ENCODE data around the gene BBS9. TPM values are rescaled to one million over a fixed set of nuclear protein-coding genes. Genes with fewer than 3 reads are reported as not detected.

The BBS9 gene
- total and polyA plus RNA-seq, 2 donors = 6.9 to 12.1 TPM

DNA sequence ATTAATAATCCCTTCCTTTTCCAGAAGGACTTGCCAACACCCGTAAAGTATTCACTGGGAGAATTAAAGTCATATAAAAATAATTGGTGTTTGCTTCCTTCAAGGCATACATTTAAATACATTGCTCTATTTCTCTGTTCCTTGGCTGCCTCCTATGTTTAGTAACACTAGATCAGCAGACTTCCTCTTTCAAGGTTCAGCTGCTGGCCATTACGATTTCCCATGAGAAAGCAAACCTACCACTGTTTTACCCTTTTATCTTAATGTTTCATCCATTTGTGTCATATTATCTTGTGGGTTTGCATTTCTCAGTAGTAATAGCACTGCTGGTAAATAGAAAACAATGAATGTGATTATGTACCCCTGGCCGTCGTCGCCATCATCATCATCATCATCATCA, 462.1 kb downstream of the BBS9 start:
- H3K4me3 ChIP-seq (ENCODE audit: low read length in 2 of 2) = no peak overlapping the region
- H3K27ac ChIP-seq (ENCODE audit: low read depth in 1 of 2, low read length in 1 of 2) = no peak overlapping the region
- H3K36me3 ChIP-seq (ENCODE audit: control insufficient read depth in 2 of 2, insufficient read depth in 2 of 2, low read length in 1 of 2) = no peaks in the 10 kb centered on the region
- H3K27me3 ChIP-seq (ENCODE audit: control insufficient read depth in 2 of 2, insufficient read depth in 1 of 2, low read length in 1 of 2) = no peaks in the 10 kb centered on the region
- WGBS = 66% methylated on average over 5 of the region's 5 CpGs
- no peaks in the 10 kb centered on the region for H3K9me3 ChIP-seq (ENCODE audit: control insufficient read depth in 2 of 2, insufficient read depth in 1 of 2, low read length in 1 of 2)
- no peaks in the 10 kb centered on the region for H3K4me1 ChIP-seq (ENCODE audit: control insufficient read depth in 2 of 2, insufficient read depth in 2 of 2, low read length in 2 of 2)
- DNase-seq (ENCODE audit: low read depth in 6 of 9, low spot score in 9 of 9) = no peak

DNA sequence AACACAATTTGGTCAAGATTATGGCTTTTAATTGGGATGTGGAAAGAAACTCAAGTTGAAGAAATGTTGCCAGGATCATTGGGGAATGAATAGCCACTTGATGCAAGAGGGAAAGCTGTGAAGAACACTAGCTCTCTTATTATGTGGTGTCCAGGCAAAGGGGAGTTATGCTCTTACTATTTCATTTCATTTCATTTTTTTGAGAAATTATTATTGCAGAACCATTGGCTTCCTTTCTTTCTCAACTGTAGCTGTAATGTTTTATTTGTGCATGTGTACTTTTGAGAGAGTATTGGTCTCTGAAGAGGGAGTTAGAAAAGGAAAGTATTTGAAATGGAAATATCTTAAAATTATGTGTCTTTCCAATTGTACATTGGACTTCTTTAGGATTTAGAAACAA, 463.4 kb downstream of the BBS9 start:
- DNase-seq (ENCODE audit: low read depth in 6 of 9, low spot score in 9 of 9) = no peak
- H3K4me1 ChIP-seq (ENCODE audit: control insufficient read depth in 2 of 2, insufficient read depth in 2 of 2, low read length in 2 of 2) = no peaks in the 10 kb centered on the region
- no peak overlapping the region for H3K27ac ChIP-seq (ENCODE audit: low read depth in 1 of 2, low read length in 1 of 2)

DNA sequence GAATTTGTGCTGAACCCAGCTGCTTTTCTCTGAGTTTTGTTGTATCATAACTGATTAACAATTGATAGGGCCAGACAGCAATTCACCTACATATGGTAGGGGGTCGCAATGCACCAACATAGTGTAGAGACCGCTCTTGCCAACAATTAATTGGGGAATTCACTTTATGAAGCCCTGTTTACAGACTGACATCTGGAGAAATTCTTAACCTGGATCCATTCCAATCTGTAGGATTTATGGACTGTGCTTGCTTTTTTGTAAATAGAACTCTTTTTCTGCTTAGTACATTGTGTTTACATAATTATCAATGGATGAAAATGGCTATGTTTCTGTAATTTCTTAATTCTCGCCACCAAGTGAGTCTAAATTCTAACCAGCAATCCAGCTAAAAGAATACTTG, 464.2 kb downstream of the BBS9 start:
- Histone ChIP-seq H3K4me3 (ENCODE audit: low read length in 2 of 2) (no peak overlapping the region), H3K27ac (ENCODE audit: low read depth in 1 of 2, low read length in 1 of 2) (no peak overlapping the region), H3K9me3 (ENCODE audit: control insufficient read depth in 2 of 2, insufficient read depth in 1 of 2, low read length in 1 of 2) (no peaks in the 10 kb centered on the region), H3K4me1 (ENCODE audit: control insufficient read depth in 2 of 2, insufficient read depth in 2 of 2, low read length in 2 of 2) (no peaks in the 10 kb centered on the region), H3K36me3 (ENCODE audit: control insufficient read depth in 2 of 2, insufficient read depth in 2 of 2, low read length in 1 of 2) (no peaks in the 10 kb centered on the region), H3K27me3 (ENCODE audit: control insufficient read depth in 2 of 2, insufficient read depth in 1 of 2, low read length in 1 of 2) (no peaks in the 10 kb centered on the region)
- no peak for DNase-seq (ENCODE audit: low read depth in 6 of 9, low spot score in 9 of 9)
- 97% methylated on average over 3 of the region's 3 CpGs for WGBS

More for the DNA sequence above, 463.4 kb downstream of the BBS9 start:
- Histone ChIP-seq H3K27me3 (ENCODE audit: control insufficient read depth in 2 of 2, insufficient read depth in 1 of 2, low read length in 1 of 2) (no peaks in the 10 kb centered on the region), H3K4me3 (ENCODE audit: low read length in 2 of 2) (no peak overlapping the region), H3K9me3 (ENCODE audit: control insufficient read depth in 2 of 2, insufficient read depth in 1 of 2, low read length in 1 of 2) (no peaks in the 10 kb centered on the region), H3K36me3 (ENCODE audit: control insufficient read depth in 2 of 2, insufficient read depth in 2 of 2, low read length in 1 of 2) (no peaks in the 10 kb centered on the region)

DNA sequence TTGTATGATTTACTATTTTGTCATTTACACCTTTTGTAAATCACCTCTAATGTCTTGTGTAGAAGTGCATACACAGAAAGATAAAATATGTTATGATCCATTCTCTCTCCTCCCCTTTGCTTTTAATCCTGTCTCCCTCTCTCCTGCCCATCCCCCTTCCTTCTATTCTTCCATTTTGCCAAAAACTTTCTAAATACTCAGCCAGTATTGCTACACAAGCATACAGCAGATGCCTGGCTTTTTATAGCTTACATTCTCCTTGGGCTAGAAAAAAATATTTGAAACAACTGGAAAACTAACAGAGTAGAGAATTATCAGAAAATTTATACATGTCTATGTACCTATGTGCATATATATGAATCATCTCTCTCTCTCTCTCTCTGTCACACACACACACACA, 467.3 kb downstream of the BBS9 start:
- DNase-seq (ENCODE audit: low read depth in 6 of 9, low spot score in 9 of 9) = no peak
- no peaks in the 10 kb centered on the region for H3K9me3 ChIP-seq (ENCODE audit: control insufficient read depth in 2 of 2, insufficient read depth in 1 of 2, low read length in 1 of 2)

DNA sequence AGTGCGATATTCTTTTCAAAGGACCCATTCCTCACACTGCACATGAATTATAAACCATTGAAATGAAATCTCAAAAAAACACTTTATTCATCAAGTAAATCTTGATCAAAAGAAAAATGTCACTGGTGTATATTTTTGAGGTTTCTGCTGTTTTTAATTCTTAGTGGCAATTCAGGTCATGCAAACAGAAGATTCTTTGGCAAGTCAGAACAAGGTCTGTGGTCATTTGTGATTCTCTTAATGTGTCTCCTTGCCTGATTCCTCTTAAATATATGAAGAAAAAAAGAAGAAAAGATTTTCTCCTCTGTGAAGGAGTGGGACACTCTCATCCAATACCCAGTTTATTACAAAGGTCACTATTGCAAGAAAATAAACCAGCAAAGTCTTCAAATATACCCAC, 467.8 kb downstream of the BBS9 start:
- no peak for DNase-seq (ENCODE audit: low read depth in 6 of 9, low spot score in 9 of 9)
- no peak overlapping the region for H3K27ac ChIP-seq (ENCODE audit: low read depth in 1 of 2, low read length in 1 of 2)
- WGBS = 96% methylated on average over 1 of the region's 1 CpG

More for the DNA sequence above, 467.3 kb downstream of the BBS9 start:
- Histone ChIP-seq H3K27ac (ENCODE audit: low read depth in 1 of 2, low read length in 1 of 2) (no peak overlapping the region), H3K36me3 (ENCODE audit: control insufficient read depth in 2 of 2, insufficient read depth in 2 of 2, low read length in 1 of 2) (no peaks in the 10 kb centered on the region), H3K4me3 (ENCODE audit: low read length in 2 of 2) (no peak overlapping the region), H3K27me3 (ENCODE audit: control insufficient read depth in 2 of 2, insufficient read depth in 1 of 2, low read length in 1 of 2) (no peaks in the 10 kb centered on the region), H3K4me1 (ENCODE audit: control insufficient read depth in 2 of 2, insufficient read depth in 2 of 2, low read length in 2 of 2) (no peaks in the 10 kb centered on the region)

DNA sequence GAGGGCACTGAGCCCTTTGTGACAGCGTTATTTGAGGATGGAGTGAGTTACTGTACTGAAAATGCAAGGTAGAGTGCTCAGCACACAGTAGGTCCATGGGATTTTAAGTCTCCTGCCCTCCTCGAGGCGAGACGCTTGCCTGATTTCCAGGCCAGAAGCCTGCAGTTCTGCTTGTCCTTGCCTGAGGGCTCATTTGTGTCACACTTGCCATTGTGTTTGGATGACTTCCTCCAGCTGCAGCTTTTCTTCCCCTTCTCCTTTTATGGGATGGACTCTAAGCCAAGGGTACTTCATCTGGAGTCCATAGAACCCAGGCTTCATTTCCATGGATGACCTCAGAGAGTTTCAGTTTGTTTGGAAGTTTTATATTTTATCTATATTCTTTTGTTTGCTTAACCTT, 471.7 kb downstream of the BBS9 start:
- Histone ChIP-seq H3K9me3 (ENCODE audit: control insufficient read depth in 2 of 2, insufficient read depth in 1 of 2, low read length in 1 of 2) (no peaks in the 10 kb centered on the region), H3K36me3 (ENCODE audit: control insufficient read depth in 2 of 2, insufficient read depth in 2 of 2, low read length in 1 of 2) (no peaks in the 10 kb centered on the region), H3K27me3 (ENCODE audit: control insufficient read depth in 2 of 2, insufficient read depth in 1 of 2, low read length in 1 of 2) (no peaks in the 10 kb centered on the region), H3K4me1 (ENCODE audit: control insufficient read depth in 2 of 2, insufficient read depth in 2 of 2, low read length in 2 of 2) (no peaks in the 10 kb centered on the region), H3K4me3 (ENCODE audit: low read length in 2 of 2) (no peak overlapping the region), H3K27ac (ENCODE audit: low read depth in 1 of 2, low read length in 1 of 2) (no peak overlapping the region)
- DNase-seq (ENCODE audit: low read depth in 6 of 9, low spot score in 9 of 9) = no peak
- 96% methylated on average over 4 of the region's 4 CpGs for WGBS

More for the DNA sequence above, 467.8 kb downstream of the BBS9 start:
- H3K4me1 ChIP-seq (ENCODE audit: control insufficient read depth in 2 of 2, insufficient read depth in 2 of 2, low read length in 2 of 2) = no peaks in the 10 kb centered on the region
- H3K9me3 ChIP-seq (ENCODE audit: control insufficient read depth in 2 of 2, insufficient read depth in 1 of 2, low read length in 1 of 2) = no peaks in the 10 kb centered on the region
- no peaks in the 10 kb centered on the region for H3K27me3 ChIP-seq (ENCODE audit: control insufficient read depth in 2 of 2, insufficient read depth in 1 of 2, low read length in 1 of 2)
- no peak overlapping the region for H3K4me3 ChIP-seq (ENCODE audit: low read length in 2 of 2)
- no peaks in the 10 kb centered on the region for H3K36me3 ChIP-seq (ENCODE audit: control insufficient read depth in 2 of 2, insufficient read depth in 2 of 2, low read length in 1 of 2)

DNA sequence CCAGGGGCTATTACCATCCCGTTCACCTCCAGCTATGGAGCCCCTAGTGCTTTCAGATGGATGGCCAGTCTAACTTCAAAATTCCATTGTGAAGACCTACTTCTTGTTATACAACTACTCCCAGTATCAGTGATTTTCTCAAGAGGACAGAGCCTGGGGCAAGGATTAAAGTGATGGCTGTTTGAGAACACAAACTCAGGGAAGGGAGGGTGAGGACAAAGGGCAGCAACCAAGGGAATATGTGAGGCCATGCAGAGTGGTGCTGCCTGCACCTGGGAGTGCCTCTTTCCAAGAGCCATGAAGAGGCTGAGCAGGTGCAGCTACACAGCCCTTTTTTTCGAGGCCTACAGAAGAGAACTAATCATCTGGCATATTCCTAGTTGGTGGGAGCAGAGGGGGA, 472.5 kb downstream of the BBS9 start:
- WGBS = 91% methylated on average over 2 of the region's 2 CpGs
- Histone ChIP-seq H3K27me3 (ENCODE audit: control insufficient read depth in 2 of 2, insufficient read depth in 1 of 2, low read length in 1 of 2) (no peaks in the 10 kb centered on the region), H3K4me1 (ENCODE audit: control insufficient read depth in 2 of 2, insufficient read depth in 2 of 2, low read length in 2 of 2) (no peaks in the 10 kb centered on the region), H3K36me3 (ENCODE audit: control insufficient read depth in 2 of 2, insufficient read depth in 2 of 2, low read length in 1 of 2) (no peaks in the 10 kb centered on the region), H3K4me3 (ENCODE audit: low read length in 2 of 2) (no peak overlapping the region), H3K9me3 (ENCODE audit: control insufficient read depth in 2 of 2, insufficient read depth in 1 of 2, low read length in 1 of 2) (no peaks in the 10 kb centered on the region), H3K27ac (ENCODE audit: low read depth in 1 of 2, low read length in 1 of 2) (no peak overlapping the region)
- DNase-seq (ENCODE audit: low read depth in 6 of 9, low spot score in 9 of 9) = no peak

DNA sequence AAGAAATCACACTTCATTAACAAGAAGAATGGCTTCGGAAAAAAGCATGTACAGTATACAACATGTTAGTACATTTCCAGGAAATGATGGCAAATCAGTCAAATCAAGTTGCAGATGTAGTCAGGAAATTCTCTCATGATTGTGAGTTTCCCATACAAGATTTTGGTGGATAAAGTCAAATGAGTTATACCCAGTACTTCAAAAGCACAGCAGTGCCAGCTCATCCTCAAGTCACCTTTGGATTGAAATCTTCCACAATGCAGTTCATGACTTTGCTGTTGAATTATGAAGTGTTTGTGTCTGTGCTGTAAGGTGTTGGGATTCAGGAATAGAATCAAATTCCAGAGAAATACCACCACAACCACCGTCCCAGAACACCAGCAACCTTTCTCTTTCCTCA, 474.7 kb downstream of the BBS9 start:
- H3K9me3 ChIP-seq (ENCODE audit: control insufficient read depth in 2 of 2, insufficient read depth in 1 of 2, low read length in 1 of 2) = no peaks in the 10 kb centered on the region
- WGBS = 93% methylated on average over 2 of the region's 2 CpGs
- no peaks in the 10 kb centered on the region for H3K36me3 ChIP-seq (ENCODE audit: control insufficient read depth in 2 of 2, insufficient read depth in 2 of 2, low read length in 1 of 2)
- no peak for DNase-seq (ENCODE audit: low read depth in 6 of 9, low spot score in 9 of 9)
- H3K27me3 ChIP-seq (ENCODE audit: control insufficient read depth in 2 of 2, insufficient read depth in 1 of 2, low read length in 1 of 2) = no peaks in the 10 kb centered on the region
- no peak overlapping the region for H3K4me3 ChIP-seq (ENCODE audit: low read length in 2 of 2)
- H3K4me1 ChIP-seq (ENCODE audit: control insufficient read depth in 2 of 2, insufficient read depth in 2 of 2, low read length in 2 of 2) = no peaks in the 10 kb centered on the region
- H3K27ac ChIP-seq (ENCODE audit: low read depth in 1 of 2, low read length in 1 of 2) = no peak overlapping the region

DNA sequence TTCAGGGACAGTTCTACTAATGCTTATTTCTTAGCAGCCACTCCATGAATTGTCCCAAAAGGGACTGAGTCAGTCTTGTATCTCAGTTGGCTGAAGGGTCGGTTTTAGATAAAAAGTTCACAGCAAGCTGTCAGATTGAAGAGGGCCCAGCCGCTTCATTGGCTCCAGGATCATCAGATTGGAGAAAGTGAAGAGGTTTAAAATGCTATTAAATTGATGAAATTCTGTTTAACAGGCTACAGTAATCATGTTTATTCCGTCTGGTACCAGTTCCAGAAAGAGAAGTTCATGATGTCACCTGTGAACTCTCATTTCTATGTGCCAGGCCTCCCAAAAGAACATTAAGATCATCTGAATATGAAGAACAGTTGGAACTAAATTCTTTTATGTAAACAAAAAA, 481.6 kb downstream of the BBS9 start:
- no peaks in the 10 kb centered on the region for H3K36me3 ChIP-seq (ENCODE audit: control insufficient read depth in 2 of 2, insufficient read depth in 2 of 2, low read length in 1 of 2)
- H3K4me1 ChIP-seq (ENCODE audit: control insufficient read depth in 2 of 2, insufficient read depth in 2 of 2, low read length in 2 of 2) = no peaks in the 10 kb centered on the region
- no peak overlapping the region for H3K4me3 ChIP-seq (ENCODE audit: low read length in 2 of 2)
- H3K9me3 ChIP-seq (ENCODE audit: control insufficient read depth in 2 of 2, insufficient read depth in 1 of 2, low read length in 1 of 2) = no peaks in the 10 kb centered on the region
- H3K27ac ChIP-seq (ENCODE audit: low read depth in 1 of 2, low read length in 1 of 2) = no peak overlapping the region
- WGBS = 96% methylated on average over 3 of the region's 3 CpGs
- no peak for DNase-seq (ENCODE audit: low read depth in 6 of 9, low spot score in 9 of 9)
- H3K27me3 ChIP-seq (ENCODE audit: control insufficient read depth in 2 of 2, insufficient read depth in 1 of 2, low read length in 1 of 2) = no peaks in the 10 kb centered on the region

DNA sequence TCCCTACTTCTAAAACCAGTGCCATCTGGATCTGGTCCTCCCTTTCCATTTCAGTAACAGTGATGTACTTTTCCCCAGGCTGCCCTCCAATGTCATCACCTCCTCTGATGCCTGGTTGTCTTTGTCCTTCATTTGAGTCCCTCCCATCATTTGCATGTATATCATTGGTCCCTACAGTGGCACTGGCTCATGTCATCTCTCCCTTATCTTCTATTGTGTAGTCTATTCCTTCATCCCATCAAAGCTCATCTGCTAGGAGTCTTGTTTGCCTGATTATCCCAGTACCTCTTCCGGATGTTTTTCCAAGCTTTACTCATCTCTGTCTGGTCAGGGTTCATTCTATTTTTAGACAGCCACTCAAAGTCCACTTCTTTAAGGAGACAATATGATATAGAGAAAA, 483.1 kb downstream of the BBS9 start:
- H3K4me1 ChIP-seq (ENCODE audit: control insufficient read depth in 2 of 2, insufficient read depth in 2 of 2, low read length in 2 of 2) = no peaks in the 10 kb centered on the region
- no peaks in the 10 kb centered on the region for H3K9me3 ChIP-seq (ENCODE audit: control insufficient read depth in 2 of 2, insufficient read depth in 1 of 2, low read length in 1 of 2)
- DNase-seq (ENCODE audit: low read depth in 6 of 9, low spot score in 9 of 9) = no peak
- no peak overlapping the region for H3K4me3 ChIP-seq (ENCODE audit: low read length in 2 of 2)
- H3K36me3 ChIP-seq (ENCODE audit: control insufficient read depth in 2 of 2, insufficient read depth in 2 of 2, low read length in 1 of 2) = no peaks in the 10 kb centered on the region
- H3K27ac ChIP-seq (ENCODE audit: low read depth in 1 of 2, low read length in 1 of 2) = no peak overlapping the region
- H3K27me3 ChIP-seq (ENCODE audit: control insufficient read depth in 2 of 2, insufficient read depth in 1 of 2, low read length in 1 of 2) = no peaks in the 10 kb centered on the region
- WGBS = 95% methylated on average over 1 of the region's 1 CpG

Data from thymus (tissue), 11 donors.